Esophagus squamous epithelium (tissue), 5 donors: Measurements from ENCODE around the gene GRK5. TPM values are rescaled to one million over a fixed set of nuclear protein-coding genes. Genes with fewer than 3 reads are reported as not detected.

Experiments used
- DNase-seq: peaks from one replicate; lab custom pipeline; 2025; lab: John Stamatoyannopoulos, UW
- H3K27ac ChIP-seq, 4 donors: fragments of 200-600 bp; sonication (generic); one replicate each; pipeline ENCODE4 v1.5.1; 2016 to 2019; ENCODE audit warnings: mild to moderate bottlenecking in 1 of 4
- H3K27me3 ChIP-seq, 4 donors: fragments of 200-600 bp; sonication (generic); 1 replicate in 3 of 4; 2 replicates in 1 of 4; pipeline versions ENCODE4 v1.5.1 to v1.6.0; 2017 to 2021; ENCODE audit warnings: antibody characterized with exemption in 1 of 4
- H3K36me3 ChIP-seq, 3 donors: fragments of 200-600 bp; sonication (generic); one replicate each; pipeline ENCODE4 v1.5.1; 2016 to 2019
- H3K4me1 ChIP-seq, 3 donors: fragments of 200-600 bp; sonication (generic); one replicate each; pipeline ENCODE4 v1.5.1; 2017 to 2019
- H3K4me3 ChIP-seq, 4 donors: fragments of 200-600 bp; sonication (generic); 1 replicate in 3 of 4; 2 replicates in 1 of 4; pipeline ENCODE4 v1.5.1; 2016 to 2019; ENCODE audit warnings: mild to moderate bottlenecking in 2 of 4, moderate library complexity in 1 of 4
- H3K9me3 ChIP-seq, 3 donors: fragments of 200-600 bp; sonication (generic); one replicate each; pipeline ENCODE4 v1.5.1; 2016 to 2019
- POLR2A ChIP-seq, 4 donors: fragments of 450-650 bp; IDR thresholded peaks; one replicate each; pipeline ENCODE4 v1.6.1; 2017; ENCODE audit warnings: antibody characterized with exemption in 4 of 4, mild to moderate bottlenecking in 4 of 4, moderate library complexity in 3 of 4
- WGBS, 2 donors: methylation state at CpG; one replicate each; pipeline ENCODE4 v1.1.5; 2018; 5-methylcytosine and 5-hydroxymethylcytosine counted together
- intact Hi-C: fragments of 100-400 bp; cut with DNase I; formaldehyde crosslinking; loops from one replicate; pipeline ENCODE4 v1.15.0; 2022
- total RNA-seq, 4 donors: library from RNA; depleted of rRNA; stranded (reverse); fragments of >200 nt; gene quantifications; one replicate each; pipeline ENCODE4 v1.1.0, GENCODE V29; 2016
- TF ChIP-seq, protein P1 (sequence below), 6 experiments: fragments of 450-650 bp in 4 of 6; fragments of 200-600 bp in 2 of 6; sonication (generic) in 2 of 6; IDR thresholded peaks; one replicate each; pipeline ENCODE4 v1.5.1; 2016 to 2019; ENCODE audit warnings: antibody characterized with exemption in 6 of 6, mild to moderate bottlenecking in 4 of 6, moderate library complexity in 4 of 6
- donor health status: DM: yes; HTN: yes; CAD: no.

Gene GRK5
- total RNA-seq, 4 donors from 2014 or later: 2.4 to 18.9 (median 6.3) TPM

DNA sequence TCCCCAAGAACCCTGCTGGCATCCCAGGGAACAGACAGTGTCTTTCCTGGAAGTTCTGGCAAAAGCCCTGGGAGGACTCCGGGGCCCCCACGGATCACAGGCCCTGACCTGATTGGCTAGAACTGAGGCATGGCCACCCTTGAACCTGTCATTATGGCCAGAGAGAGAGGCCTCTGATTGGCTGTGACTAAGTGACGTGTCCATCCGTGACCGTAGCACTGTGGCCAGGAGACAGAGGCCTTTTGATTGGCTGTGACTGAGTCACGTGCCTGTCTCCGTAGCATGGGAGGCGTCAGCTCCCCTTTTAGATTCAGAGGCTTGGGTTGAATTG is 171.3 kb downstream of the GRK5 start:
- H3K36me3 ChIP-seq: peaks cover 0 to 12% (median 0%) of the 10 kb centered on the region in 3 donors
- peaks cover 8 to 42% (median 17%) of the 10 kb centered on the region in 3 donors for H3K4me1 ChIP-seq
- no peak for TF ChIP-seq POLR2A (IDR thresholded peaks at IDR 0.05)
- TF ChIP-seq, protein P1, sequence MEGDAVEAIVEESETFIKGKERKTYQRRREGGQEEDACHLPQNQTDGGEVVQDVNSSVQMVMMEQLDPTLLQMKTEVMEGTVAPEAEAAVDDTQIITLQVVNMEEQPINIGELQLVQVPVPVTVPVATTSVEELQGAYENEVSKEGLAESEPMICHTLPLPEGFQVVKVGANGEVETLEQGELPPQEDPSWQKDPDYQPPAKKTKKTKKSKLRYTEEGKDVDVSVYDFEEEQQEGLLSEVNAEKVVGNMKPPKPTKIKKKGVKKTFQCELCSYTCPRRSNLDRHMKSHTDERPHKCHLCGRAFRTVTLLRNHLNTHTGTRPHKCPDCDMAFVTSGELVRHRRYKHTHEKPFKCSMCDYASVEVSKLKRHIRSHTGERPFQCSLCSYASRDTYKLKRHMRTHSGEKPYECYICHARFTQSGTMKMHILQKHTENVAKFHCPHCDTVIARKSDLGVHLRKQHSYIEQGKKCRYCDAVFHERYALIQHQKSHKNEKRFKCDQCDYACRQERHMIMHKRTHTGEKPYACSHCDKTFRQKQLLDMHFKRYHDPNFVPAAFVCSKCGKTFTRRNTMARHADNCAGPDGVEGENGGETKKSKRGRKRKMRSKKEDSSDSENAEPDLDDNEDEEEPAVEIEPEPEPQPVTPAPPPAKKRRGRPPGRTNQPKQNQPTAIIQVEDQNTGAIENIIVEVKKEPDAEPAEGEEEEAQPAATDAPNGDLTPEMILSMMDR (IDR thresholded peaks at IDR 0.05): no peak
- intact Hi-C loops: no loop called here
- no peaks in the 10 kb centered on the region for H3K9me3 ChIP-seq
- WGBS, 2 donors: 94 to 96% methylated on average over 6 of the region's 8 CpGs
- no peak overlapping the region for H3K4me3 ChIP-seq
- no peak for DNase-seq
- H3K27ac ChIP-seq: peak overlapping the region in 1 of 4 donors; percentile 40
- H3K27me3 ChIP-seq: no peaks in the 10 kb centered on the region

DNA sequence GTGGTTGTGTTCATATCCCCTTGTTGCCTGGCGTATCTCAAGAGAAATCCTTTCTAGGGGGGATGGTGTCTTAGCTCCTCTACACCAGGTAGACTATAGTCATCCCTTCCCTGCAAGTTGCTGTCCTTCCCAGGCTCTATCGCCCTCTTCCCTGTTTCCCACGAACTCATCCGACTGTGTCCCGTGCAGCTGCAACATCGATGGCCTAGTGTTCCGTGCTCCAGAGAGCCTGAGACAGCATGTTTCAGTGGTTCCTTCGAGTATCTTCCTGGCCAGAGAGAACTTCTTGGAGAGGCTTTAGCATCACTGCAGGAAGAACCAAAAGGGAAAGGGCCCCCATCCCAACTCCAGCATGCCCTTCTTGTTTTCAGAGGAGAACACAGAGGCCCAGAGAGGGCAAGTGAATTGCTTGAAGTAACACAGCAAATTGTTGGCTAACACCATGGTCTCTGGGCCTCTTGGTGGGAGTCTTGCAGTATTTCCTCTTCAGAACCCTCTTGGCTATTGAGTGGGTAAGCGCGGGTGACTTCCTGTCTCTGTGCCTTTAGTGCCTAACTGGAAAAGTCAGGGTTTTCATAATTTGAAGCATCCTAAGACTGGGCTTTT is 172.2 kb downstream of the GRK5 start:
- TF ChIP-seq, protein P1 (IDR thresholded peaks at IDR 0.05): no peak
- no peak for TF ChIP-seq POLR2A (IDR thresholded peaks at IDR 0.05)
- intact Hi-C loops: no loop called here
- Histone ChIP-seq H3K27me3 (no peaks in the 10 kb centered on the region), H3K4me3 (no peak overlapping the region), H3K4me1 (peaks cover 8 to 36% (median 17%) of the 10 kb centered on the region in 3 donors), H3K36me3 (peaks cover 0 to 12% (median 0%) of the 10 kb centered on the region in 3 donors), H3K9me3 (no peaks in the 10 kb centered on the region), H3K27ac (no peak overlapping the region)
- DNase-seq: no peak
- 87 to 90% methylated on average over 9 of the region's 10 CpGs for WGBS, 2 donors

DNA sequence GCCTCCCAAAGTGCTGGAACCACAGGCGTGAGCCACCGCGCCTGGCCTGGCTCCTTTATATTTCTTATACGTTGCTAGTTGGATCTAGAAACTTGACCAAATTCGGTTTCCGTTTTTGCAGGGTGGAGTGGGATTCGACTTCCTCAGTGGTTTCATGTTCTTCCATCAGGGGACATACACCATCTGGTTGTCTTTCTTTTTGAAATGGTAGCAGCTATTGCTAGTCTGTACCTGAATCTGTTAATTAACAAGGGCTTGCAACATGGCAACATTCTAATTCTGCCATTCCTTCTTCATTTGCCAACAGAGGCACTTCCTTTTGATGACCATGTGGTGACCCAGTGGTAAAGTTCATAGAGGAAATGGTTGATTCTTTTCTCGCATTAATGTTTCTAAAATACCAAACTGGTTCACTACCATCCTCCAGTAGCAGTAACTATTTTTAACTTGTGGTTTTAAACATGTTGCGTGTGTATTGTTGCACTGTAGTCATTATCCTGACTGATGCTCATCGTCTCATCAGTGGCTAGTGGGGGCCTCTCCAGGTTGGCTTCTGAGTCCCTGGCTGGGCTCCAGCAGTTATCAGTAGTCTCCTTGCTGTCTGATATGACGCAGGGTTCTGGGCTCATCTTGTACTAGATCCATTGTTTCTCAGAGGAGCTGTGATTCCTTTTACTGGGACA is 175.9 kb downstream of the GRK5 start:
- Histone ChIP-seq H3K9me3 (no peaks in the 10 kb centered on the region), H3K36me3 (peaks cover 0 to 12% (median 0%) of the 10 kb centered on the region in 3 donors), H3K4me3 (no peak overlapping the region), H3K27me3 (no peaks in the 10 kb centered on the region), H3K27ac (no peak overlapping the region), H3K4me1 (peaks cover 3 to 13% (median 4%) of the 10 kb centered on the region in 3 donors)
- 81 to 90% methylated on average over 10 to 11 of the region's 11 CpGs for WGBS, 2 donors
- intact Hi-C loops: no loop called here
- TF ChIP-seq, protein P1 (IDR thresholded peaks at IDR 0.05): no peak
- TF ChIP-seq POLR2A (IDR thresholded peaks at IDR 0.05): no peak
- no peak for DNase-seq

DNA sequence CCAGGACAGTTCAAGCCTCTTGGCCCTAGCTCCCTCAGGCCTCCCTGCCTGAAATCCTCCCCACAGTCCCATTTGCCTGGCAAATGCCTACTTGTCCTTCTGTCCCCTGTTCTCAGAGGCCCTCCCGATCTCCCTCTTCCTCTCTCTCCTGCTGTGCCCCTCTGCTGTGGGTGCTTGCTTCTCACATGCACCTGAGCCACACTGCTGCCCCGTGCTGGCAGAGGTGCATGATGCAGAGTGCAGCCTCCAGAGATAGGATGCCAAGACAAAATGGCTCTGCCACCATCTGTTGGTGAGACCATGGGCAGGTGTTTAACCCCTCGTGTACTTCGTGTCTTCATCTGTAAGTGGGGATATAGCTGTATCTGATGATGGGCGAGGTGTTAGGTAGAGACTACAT is 176.8 kb downstream of the GRK5 start:
- DNase-seq: no peak
- no peak overlapping the region for H3K27ac ChIP-seq
- WGBS, 2 donors: 82 to 96% methylated on average over 3 to 5 of the region's 5 CpGs
- intact Hi-C loops: no loop called here
- H3K9me3 ChIP-seq: no peaks in the 10 kb centered on the region
- H3K36me3 ChIP-seq: peaks cover 0 to 12% (median 0%) of the 10 kb centered on the region in 3 donors
- peaks cover 0 to 5% (median 0%) of the 10 kb centered on the region in 3 donors for H3K4me1 ChIP-seq
- TF ChIP-seq, protein P1 (IDR thresholded peaks at IDR 0.05): no peak
- no peak for TF ChIP-seq POLR2A (IDR thresholded peaks at IDR 0.05)
- H3K27me3 ChIP-seq: no peaks in the 10 kb centered on the region
- H3K4me3 ChIP-seq: no peak overlapping the region

DNA sequence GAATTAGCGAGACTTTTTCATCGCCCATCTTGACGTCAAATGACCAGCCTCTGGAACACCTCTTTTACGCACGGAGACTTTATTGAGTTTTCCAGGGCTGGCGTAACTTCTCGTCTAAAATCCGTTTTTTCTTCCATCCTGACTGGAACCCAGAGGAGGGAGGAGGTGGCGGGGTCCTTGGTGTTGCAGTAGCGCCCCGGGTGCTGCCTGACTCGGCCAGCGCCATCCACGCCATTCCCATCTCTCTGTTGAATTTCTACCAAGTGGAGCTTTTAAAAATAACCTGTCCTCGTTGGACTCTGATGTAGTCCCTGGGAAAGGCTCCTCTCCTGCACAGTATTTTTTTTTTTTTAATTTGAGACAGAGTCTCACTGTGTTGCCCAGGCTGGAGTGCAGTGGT is 179.3 kb downstream of the GRK5 start:
- intact Hi-C loops: no loop called here
- Histone ChIP-seq H3K4me3 (no peak overlapping the region), H3K27me3 (no peaks in the 10 kb centered on the region), H3K27ac (no peak overlapping the region), H3K36me3 (peaks cover 0 to 3% (median 0%) of the 10 kb centered on the region in 3 donors), H3K4me1 (peaks cover 0 to 4% (median 3%) of the 10 kb centered on the region in 3 donors), H3K9me3 (no peaks in the 10 kb centered on the region)
- DNase-seq: no peak
- TF ChIP-seq, protein P1 (IDR thresholded peaks at IDR 0.05): no peak
- no peak for TF ChIP-seq POLR2A (IDR thresholded peaks at IDR 0.05)
- WGBS, 2 donors: 91 to 97% methylated on average over 15 of the region's 15 CpGs
